Activated CD4-positive, alpha-beta T cell treated with anti-CD3 and anti-CD28 coated beads, Interleukin-2, amount 50 U/mL, for 24 hours (primary cell): ENCODE results near the gene NQO1.

Experiments
- DNase-seq, 2 donors: peaks; one replicate each; pipeline ENCODE4 v3.0.0-alpha.2; 2020; ENCODE audit warnings: low read depth in 1 of 2, low spot score in 1 of 2

Gene NQO1

GRCh38 chr16:69707920-69708683 lies 18.3 kb downstream of the NQO1 start:
- DNase-seq: no peak

- DNase-seq: no peak
Measured at GRCh38 chr16:69706975-69707340, 19.4 kb downstream of the NQO1 start.

- DNase-seq: no peak
Measured at GRCh38 chr16:69706256-69706974, 19.9 kb downstream of the NQO1 start.

- no peak for DNase-seq
Measured at GRCh38 chr16:69703638-69704037, 22.7 kb downstream of the NQO1 start.

GRCh38 chr16:69701866-69702265 lies 24.5 kb downstream of the NQO1 start:
- no peak for DNase-seq

GRCh38 chr16:69701452-69701851 lies 24.9 kb downstream of the NQO1 start:
- no peak for DNase-seq

GRCh38 chr16:69699915-69700314 lies 26.4 kb downstream of the NQO1 start:
- no peak for DNase-seq

- no peak for DNase-seq
Measured at GRCh38 chr16:69698404-69698803, 28.0 kb downstream of the NQO1 start.

GRCh38 chr16:69693916-69694315 lies 32.4 kb downstream of the NQO1 start:
- no peak for DNase-seq

GRCh38 chr16:69691980-69692911 lies 34.1 kb downstream of the NQO1 start:
- DNase-seq: no peak

- DNase-seq: no peak
Measured at GRCh38 chr16:69688589-69688988, 37.8 kb downstream of the NQO1 start.

- DNase-seq: no peak
Measured at GRCh38 chr16:69680358-69680757, 46.0 kb downstream of the NQO1 start.

- no peak for DNase-seq
Measured at GRCh38 chr16:69672998-69673713, 53.2 kb downstream of the NQO1 start.

- DNase-seq: no peak
Measured at GRCh38 chr16:69672315-69672997, 53.9 kb downstream of the NQO1 start.

GRCh38 chr16:69669577-69669976 lies 56.8 kb downstream of the NQO1 start:
- no peak for DNase-seq

- no peak for DNase-seq
Measured at GRCh38 chr16:69663846-69664245, 62.5 kb downstream of the NQO1 start.

- no peak for DNase-seq
Measured at GRCh38 chr16:69662901-69663300, 63.5 kb downstream of the NQO1 start.

GRCh38 chr16:69660166-69660565 lies 66.2 kb downstream of the NQO1 start:
- DNase-seq: no peak
